GM06990 (cell line): Measurements from ENCODE around the gene SLC30A5.
"Not testable (repeated sequence)": the region's sequence is repeated elsewhere in the genome, so short reads cannot be mapped to it uniquely, and the experiment has no call there.

Experiments used
- DNase-seq: peaks from one replicate; pipeline ENCODE4 v3.0.0-alpha.2; 2011; ENCODE audit not compliant: insufficient read length; ENCODE audit errors: extremely low read depth
- H3K27me3 ChIP-seq: replicated peaks from 2 replicates; pipeline ENCODE4 v1.6.0; 2011; ENCODE audit warnings: low read length; ENCODE audit not compliant: control insufficient read depth, insufficient read depth
- H3K36me3 ChIP-seq: 2 replicates; pipeline ENCODE4 v1.5.1; 2011; ENCODE audit warnings: low read length; ENCODE audit not compliant: control insufficient read depth, insufficient read depth
- H3K4me3 ChIP-seq: replicated peaks from 2 replicates; pipeline ENCODE4 v1.5.1; 2011; ENCODE audit warnings: low read depth, mild to moderate bottlenecking, control low read depth, low read length
- TF ChIP-seq, protein P1 (sequence below): IDR thresholded peaks from 2 replicates; pipeline ENCODE4 v1.5.1; 2011; ENCODE audit warnings: low read length, control low read depth, mild to moderate bottlenecking, inconsistent platforms; ENCODE audit not compliant: insufficient read depth, poor library complexity, severe bottlenecking

SLC30A5 gene

DNA sequence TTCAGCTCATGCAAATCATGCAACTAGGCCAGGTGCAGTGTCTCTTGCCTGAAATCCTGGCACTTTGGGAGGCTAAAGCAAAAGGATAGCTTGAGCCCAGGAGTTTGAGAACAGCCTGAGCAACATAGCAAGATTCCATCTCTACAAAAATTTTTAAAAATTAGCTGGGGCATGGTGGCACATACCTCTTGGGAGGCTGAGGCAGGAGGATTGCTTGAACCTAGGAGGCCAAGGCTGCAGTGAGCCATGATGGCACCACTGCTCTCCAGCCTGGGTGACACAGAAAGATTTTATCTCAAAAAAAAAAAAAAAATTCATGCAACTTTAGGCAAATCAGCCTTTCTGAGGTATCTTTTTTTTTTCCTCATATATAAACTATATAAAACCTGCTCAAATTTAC lies 37.5 kb downstream of the SLC30A5 start:
- no peak for DNase-seq
- Histone ChIP-seq H3K4me3 (no peak overlapping the region), H3K36me3 (no peaks in the 10 kb centered on the region; the same call in none of the 2 replicates), H3K27me3 (no peaks in the 10 kb centered on the region)
- TF ChIP-seq, protein P1, sequence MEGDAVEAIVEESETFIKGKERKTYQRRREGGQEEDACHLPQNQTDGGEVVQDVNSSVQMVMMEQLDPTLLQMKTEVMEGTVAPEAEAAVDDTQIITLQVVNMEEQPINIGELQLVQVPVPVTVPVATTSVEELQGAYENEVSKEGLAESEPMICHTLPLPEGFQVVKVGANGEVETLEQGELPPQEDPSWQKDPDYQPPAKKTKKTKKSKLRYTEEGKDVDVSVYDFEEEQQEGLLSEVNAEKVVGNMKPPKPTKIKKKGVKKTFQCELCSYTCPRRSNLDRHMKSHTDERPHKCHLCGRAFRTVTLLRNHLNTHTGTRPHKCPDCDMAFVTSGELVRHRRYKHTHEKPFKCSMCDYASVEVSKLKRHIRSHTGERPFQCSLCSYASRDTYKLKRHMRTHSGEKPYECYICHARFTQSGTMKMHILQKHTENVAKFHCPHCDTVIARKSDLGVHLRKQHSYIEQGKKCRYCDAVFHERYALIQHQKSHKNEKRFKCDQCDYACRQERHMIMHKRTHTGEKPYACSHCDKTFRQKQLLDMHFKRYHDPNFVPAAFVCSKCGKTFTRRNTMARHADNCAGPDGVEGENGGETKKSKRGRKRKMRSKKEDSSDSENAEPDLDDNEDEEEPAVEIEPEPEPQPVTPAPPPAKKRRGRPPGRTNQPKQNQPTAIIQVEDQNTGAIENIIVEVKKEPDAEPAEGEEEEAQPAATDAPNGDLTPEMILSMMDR: no peak

DNA sequence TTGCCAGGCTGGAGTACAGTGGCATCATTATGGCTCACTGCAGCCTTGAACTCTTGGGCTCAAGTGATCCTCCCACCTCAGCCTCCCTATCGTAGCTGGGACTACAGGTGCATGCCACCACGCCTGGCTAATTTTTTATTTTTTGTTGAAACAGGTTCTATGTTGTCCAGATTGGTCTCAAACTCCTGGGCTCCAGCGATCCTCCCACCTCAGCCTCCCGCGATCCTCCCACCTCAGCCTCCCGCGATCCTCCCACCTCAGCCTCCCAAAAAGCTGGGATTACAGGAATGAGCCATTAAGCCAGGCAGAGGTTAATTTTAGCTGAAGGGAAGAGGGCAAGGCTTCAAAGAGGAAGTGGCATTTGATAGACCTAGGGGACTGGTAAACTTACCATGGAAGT lies 40.3 kb downstream of the SLC30A5 start:
- no peak overlapping the region for H3K4me3 ChIP-seq
- no peak for DNase-seq
- H3K36me3 ChIP-seq: no peaks in the 10 kb centered on the region; the same call in none of the 2 replicates
- TF ChIP-seq, protein P1: no peak
- no peaks in the 10 kb centered on the region for H3K27me3 ChIP-seq

DNA sequence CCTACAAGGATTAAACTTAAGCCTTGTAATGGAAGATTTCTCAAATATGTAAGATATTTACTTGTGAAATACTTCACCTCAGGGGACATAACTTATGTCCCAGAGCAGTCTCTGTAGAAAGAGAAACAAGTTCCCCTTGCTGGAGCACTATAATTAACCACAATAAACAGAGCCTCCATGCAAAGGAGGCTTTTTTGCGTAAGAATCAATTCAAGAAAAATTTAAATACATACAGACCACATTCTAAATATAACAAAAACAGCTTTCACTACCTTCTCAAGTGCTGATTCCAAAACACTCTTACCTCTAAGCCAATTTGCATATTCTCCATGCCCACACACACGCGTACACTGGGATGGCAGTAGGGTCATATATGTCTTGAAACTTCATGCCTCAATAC lies 42.5 kb downstream of the SLC30A5 start:
- Histone ChIP-seq H3K27me3 (no peaks in the 10 kb centered on the region), H3K36me3 (no peaks in the 10 kb centered on the region; the same call in none of the 2 replicates), H3K4me3 (no peak overlapping the region)
- TF ChIP-seq, protein P1: no peak
- DNase-seq: peak; percentile 43

DNA sequence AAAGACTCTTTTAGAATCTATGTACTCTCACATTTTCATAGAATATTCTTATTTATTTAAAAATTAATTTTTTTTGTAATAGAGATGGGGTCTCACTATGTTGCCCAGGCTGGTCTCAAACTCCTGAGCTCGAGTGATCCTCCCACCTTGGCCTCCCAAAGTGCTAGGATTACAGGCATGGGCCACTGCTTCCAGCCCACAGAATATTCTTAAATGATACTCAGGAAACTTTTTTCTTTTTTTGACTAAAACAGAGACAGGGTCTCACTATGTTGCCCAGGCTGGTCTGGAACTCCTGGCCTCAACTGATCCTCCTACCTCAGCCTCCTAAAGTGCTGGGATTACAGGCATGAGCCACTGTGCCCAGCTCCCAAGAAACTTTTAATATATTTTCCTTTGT lies 43.4 kb downstream of the SLC30A5 start:
- not testable (repeated sequence) for H3K27me3 ChIP-seq

DNA sequence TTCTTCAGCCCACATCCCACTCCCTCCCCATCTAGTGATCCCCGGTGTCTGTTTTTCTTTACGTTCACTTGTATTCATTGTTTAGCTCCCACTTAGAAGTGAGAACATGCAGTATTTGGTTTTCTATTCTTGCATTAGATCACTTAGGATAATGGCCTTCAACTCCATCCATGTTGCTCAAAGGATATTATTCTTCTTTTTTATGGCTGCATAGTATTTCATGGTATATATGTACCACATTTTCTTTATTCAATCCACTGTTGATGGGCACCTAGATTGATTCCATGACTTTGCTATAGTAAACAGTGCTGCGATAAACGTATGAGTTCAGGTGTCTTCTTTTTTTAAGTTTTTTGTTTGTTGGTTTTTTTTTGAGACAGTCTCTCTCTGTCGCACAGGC lies 44.0 kb downstream of the SLC30A5 start:
- no peaks in the 10 kb centered on the region; the same call in 1 of the 2 replicates for H3K36me3 ChIP-seq
- DNase-seq: no peak
- H3K4me3 ChIP-seq: no peak overlapping the region
- TF ChIP-seq, protein P1: no peak
- no peaks in the 10 kb centered on the region for H3K27me3 ChIP-seq

More for the DNA sequence above, 43.4 kb downstream of the SLC30A5 start:
- not testable (repeated sequence) for H3K4me3 ChIP-seq, DNase-seq, H3K36me3 ChIP-seq

DNA sequence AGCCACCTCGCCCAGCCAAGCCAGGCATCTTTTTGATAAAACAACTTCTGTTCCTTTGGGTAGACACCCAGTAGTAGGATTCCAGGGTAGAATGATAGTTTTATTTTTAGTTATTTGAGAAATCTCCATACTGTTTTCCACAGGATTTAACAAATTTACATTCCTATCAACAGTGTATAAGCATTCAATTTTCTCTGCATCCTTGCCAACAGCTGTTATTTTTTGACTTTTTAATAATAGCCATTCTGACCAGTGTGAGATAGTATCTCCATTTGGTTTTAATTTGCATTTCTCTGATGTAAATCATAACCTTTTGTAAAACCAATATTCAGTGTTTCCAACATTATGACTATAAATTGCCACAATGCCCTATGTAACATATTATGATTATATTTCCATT lies 45.0 kb downstream of the SLC30A5 start:
- no peak for DNase-seq
- Histone ChIP-seq H3K27me3 (no peaks in the 10 kb centered on the region), H3K36me3 (no peaks in the 10 kb centered on the region), H3K4me3 (no peak overlapping the region)
- TF ChIP-seq, protein P1: no peak

DNA sequence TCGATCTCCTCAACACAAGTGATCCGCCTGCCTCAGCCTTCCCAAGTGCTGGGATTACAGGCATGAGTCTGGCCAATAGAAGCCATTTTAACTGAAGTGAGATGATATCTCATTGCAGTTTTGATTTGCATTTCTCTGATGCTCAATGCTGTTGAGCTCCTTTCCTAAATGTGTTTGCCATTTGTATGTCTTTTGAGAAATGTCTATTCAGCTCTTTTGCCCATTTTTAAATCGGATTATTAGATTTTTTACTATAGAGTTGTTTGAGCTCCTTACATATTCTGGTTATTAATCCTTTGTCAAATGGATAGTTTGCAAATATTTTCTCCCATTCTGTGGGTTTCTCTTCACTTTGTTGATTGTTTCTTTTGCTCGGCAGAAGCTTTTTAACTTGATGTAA lies 46.4 kb downstream of the SLC30A5 start:
- DNase-seq, H3K27me3 ChIP-seq, H3K4me3 ChIP-seq, H3K36me3 ChIP-seq: not testable (repeated sequence)
